ENCODE data around the gene KCNQ1.

- TF ChIP-seq, protein P1, sequence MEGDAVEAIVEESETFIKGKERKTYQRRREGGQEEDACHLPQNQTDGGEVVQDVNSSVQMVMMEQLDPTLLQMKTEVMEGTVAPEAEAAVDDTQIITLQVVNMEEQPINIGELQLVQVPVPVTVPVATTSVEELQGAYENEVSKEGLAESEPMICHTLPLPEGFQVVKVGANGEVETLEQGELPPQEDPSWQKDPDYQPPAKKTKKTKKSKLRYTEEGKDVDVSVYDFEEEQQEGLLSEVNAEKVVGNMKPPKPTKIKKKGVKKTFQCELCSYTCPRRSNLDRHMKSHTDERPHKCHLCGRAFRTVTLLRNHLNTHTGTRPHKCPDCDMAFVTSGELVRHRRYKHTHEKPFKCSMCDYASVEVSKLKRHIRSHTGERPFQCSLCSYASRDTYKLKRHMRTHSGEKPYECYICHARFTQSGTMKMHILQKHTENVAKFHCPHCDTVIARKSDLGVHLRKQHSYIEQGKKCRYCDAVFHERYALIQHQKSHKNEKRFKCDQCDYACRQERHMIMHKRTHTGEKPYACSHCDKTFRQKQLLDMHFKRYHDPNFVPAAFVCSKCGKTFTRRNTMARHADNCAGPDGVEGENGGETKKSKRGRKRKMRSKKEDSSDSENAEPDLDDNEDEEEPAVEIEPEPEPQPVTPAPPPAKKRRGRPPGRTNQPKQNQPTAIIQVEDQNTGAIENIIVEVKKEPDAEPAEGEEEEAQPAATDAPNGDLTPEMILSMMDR (IDR thresholded peaks at IDR 0.05), result no peak
- no peak for TF ChIP-seq POLR2AphosphoS5 (IDR thresholded peaks at IDR 0.05)
Observed at GRCh38 chr11:2432628-2433071, 12.2 kb upstream of the KCNQ1 start.

Data from sigmoid colon (tissue), 4 donors.